ENCODE results near the gene VAV2. TPM values are rescaled to one million over a fixed set of nuclear protein-coding genes. Genes with fewer than 3 reads are reported as not detected.

VAV2 gene
- total RNA-seq, 1 donor from 2014 or later, result 6.0 TPM

DNA sequence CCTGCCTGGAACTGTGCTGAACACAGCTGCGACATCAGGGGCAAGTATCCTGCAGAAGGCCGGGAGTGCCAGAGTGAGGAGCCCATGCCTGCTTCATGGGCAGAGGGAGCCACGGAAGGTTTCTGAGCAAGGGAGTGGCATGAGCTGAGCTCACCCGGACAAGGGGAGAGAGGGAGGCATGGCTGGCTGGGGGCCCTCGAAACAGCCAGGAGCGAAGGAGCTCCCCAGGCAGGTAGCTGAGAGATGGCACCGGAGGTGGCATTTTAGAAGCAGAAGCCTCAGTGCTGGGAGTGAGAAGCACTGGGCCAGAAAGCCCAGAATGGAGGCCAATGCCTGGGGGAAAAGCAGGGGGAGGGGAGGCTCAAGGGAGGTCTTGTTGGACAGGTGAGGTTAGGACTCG lies 197.1 kb downstream of the VAV2 start:
- no peak for DNase-seq

DNA sequence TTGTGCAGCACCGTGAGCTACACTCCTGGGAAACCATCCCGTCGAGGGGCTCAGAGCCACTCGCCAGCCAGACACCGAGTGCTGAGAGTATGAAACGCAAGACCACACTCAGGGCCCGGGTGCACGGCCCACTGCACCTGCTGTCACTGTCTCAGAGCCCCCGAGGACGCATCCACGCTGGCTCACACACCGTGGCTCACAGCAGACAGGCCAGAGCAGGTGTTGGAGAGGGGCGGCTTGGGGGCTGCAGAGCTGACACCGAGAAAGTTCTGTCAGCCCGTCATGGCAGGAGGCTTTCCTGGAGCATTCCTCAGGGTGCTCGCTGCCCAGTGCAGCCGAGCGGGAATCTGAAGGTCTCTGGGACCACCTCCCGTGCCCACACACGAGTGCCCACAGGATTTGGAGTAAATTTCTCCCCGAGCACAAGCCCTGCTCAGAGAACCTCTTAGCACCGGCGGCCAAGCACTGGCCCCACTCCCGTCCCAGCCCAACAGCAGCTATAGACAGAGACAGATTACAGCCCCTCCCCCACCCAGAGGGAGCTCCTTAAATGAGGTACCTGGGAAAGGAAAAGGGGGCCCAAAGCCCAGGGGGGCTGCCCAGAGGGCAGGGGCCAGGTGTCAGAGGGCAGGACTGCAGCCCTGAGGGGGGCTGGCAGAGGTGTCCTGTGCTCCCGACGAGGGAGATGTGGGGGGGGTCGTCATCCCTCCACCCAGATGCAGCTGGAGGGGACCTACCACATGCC lies 197.9 kb downstream of the VAV2 start:
- DNase-seq, result no peak

DNA sequence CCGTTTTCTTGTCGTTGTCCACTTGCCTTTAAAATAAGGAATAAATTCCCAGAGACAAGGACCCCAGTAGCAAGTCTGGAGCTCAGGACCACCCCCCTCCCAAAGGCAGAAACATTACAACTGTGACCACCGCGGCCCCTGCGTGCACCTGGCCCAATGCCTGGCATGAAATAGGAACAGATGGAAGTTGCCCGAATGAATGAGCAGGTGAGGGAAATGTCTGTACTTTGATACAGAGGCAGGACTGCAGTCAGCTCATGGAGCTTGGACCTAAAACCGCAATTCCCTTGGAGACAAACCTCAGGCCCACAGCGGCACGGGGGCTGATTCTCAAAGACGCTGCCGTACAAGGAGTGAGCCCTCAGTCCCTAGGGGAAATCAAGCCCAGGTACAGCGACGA lies 198.7 kb downstream of the VAV2 start:
- DNase-seq, result no peak

DNA sequence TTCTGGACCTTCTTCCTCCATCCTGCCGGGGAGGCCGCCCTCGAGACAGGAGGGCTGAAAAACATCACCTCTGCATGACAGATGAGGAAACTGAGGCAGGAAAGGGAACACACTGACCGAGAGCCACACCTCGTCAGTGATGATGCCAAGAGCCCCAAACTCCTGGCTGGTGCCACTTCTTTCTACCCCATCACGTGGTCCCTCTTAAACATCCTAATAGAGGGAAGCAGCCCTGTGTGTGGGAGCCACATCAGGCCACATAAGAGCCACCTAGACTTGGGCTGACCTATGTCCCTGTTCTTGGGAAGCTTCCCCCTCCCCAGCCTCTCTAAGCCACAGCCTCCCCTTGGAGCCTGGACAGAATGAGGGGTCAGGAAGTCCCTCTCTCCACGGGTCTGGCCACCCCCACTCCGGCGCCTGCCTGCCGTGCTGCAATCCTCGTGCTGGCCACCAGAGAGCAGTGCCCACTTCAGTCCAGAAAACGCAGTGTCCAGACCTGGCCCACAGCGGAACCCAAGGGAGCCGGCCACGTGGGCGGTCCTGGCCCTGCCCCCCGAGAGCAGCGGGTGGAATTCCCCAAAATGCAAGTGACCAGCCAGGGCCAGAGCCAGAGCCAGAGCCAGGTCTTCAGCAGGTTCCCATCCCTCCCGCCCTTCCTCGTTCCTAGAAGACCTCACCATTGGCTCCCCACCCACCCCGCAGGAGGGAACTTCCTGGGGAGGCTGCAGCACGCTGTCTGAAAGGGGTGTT lies 199.2 kb downstream of the VAV2 start:
- no peak for DNase-seq

DNA sequence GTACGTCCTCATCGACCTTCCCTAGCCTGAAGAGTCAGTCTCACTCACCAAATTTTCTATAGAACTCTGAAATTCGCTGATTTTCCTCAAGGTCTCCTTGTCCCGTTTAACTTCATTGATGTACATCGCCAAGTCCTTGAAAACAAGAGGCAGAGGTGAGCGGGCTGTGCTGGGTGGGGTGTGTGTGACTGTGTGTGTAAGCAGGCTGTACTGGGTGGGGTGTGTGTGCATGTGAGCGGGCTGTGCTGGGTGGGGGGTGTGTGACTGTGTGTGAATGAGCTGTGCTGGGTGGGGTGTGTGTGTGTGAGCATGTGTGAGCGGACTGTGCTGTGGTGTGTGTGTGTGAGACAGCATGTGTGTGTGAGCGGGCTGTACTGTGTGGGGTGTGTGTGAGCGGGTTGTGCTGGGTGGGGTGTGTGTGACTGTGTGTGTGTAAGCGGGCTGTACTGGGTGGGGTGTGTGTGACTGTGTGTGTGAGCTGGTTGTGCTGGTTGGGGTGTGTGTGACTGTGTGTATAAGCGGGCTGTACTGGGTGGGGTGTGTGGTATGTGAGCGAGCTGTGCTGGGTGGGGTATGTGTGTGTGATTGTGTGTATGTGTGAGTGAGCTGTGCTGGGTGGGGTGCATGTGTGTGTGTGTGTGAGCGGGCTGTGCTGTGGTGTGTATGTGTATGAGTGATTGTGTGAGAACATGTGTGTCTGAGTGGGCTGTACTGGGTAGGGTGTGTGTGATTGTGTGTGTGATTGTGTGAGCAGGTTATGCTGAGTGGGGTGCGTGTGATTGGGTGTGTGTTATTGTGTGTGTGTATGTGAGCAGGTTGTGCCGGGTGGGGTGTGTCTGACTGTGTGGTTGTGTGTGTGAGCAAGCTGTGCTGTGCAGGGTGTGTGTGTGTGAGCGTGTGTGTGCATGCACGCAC lies 200.1 kb downstream of the VAV2 start:
- no peak for DNase-seq

DNA sequence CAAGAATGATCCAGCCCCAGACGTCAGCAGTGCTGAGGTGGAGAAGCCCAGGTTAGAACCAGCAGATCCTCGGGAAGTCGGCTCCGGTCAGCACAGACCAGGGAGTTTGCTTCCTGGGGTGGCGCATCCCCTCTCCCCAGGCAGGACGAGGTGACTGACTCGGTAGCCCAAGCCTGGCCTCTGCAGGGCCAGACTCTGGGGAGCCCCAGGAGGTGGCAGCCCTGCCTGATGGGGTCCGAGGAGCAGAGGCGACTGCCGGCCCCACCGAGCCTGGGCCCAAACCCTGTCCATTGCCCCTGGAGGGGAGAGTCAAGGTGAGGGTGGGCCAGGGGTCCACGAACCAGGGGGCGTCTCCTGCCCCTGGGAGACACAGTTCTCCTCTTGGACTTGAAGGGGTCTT lies 201.1 kb downstream of the VAV2 start:
- DNase-seq, result no peak

DNA sequence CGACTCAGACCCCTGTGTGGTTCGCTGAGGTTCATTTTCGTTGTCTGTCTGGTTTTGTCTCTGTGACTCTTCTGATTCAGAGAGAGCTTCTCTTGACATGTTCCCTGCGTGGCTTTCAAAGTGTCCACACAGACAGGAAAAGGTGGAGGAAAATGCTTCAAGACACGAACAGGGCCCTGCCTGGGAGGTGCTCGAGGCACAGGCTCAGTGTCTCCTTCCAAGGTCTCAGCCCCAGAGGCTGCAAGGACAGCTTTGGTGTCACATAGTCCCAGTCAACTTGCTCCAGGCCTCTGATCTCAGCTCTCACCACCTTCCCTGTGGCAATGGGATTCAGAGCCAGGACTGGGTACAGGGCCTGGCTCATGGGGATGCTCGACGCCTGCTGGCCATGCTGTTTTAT lies 202.3 kb downstream of the VAV2 start:
- DNase-seq, result no peak

DNA sequence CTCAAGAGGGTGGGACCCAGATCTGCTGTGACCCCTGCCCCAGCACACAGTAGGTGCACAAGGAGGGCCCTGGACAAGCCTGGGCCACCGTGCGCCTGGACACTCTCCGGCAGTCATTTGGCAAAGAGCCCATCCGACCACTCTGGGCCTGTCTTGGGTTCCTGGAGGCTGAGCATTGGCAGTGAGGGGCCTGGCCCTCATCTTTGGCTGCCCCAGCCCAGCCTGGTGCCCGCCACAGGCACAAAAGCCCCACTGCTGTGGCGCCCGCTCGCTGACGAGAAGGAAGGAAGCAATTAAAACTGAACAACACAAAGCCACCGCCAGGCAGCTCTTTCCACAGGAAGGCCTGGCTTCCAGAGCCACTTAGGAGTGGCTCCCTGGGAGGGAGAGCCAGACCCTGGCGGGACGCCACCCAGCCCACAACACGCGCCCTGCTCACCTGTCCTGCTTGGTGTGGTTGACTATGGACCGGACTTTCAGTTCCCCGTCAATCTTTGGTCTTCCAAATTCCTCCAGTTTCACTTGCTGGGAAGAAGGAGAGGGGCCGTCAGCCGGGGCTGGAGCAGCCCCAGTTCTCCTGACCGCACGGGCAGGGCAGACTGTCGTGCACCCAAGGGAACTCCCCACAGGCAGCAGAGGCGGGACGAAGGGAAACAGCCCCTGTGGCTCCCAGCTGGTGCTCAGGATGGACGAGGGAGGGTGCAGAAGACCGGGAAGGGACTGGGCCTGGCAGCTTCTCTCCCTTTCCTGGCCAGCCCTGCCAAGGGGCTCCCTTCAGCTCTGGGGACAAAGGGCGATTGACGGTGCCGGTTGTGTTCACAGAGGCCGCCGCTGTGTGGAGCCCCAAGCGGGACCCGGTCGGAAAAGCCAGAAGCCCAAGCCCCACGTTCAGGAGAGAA lies 203.1 kb downstream of the VAV2 start:
- DNase-seq, result no peak

DNA sequence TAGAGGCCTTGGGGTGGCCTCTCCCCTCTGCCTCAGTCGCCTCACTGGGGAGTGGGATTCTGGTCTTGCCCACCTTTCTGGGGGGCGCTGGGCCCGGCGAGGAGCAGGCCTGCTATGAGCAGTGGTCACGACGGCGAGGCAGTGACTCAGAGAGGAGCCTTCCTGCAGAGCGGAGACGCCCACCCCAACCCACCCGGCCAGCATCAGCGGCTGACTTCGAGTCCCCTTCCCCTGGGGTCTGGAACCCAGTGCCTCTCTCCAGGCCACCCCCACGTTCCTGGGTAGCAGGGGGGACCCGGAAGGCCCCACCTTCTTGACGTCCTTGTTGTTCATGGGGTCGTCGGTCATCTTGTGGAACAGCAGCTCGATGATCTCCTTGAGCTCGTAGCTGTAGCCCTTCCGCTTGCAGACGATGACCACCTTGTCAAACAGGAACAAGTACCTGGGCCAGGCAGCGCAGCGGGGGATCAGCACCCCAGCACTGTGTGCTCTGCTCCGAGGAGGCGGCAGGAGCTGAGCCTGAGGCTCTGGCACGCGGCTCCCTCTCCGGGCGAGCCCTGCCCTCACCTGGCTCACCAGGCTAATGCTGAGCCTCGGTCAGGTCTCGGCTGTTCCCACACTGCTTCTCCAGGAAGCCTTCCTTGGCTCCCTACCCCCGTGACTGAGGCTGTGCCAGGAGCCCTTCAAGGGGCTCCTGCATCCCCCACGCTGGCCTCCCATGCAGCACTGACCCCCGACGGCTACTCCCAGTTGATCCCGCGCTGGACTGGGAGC lies 203.9 kb downstream of the VAV2 start:
- no peak for DNase-seq

DNA sequence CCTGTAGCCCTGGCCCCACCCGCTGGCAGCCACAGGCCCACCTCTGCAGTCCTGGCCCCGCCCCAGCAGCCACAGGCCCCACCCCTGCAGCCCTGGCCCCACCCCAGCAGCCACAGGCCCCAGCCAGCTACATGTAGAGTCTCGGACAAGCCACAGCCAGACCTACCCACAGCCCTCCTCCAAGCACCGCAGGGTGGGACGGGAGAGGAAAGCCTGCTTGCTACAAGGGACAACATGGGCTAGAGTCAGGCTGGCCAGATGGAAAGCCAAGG lies 204.4 kb downstream of the VAV2 start:
- no peak for DNase-seq

DNA sequence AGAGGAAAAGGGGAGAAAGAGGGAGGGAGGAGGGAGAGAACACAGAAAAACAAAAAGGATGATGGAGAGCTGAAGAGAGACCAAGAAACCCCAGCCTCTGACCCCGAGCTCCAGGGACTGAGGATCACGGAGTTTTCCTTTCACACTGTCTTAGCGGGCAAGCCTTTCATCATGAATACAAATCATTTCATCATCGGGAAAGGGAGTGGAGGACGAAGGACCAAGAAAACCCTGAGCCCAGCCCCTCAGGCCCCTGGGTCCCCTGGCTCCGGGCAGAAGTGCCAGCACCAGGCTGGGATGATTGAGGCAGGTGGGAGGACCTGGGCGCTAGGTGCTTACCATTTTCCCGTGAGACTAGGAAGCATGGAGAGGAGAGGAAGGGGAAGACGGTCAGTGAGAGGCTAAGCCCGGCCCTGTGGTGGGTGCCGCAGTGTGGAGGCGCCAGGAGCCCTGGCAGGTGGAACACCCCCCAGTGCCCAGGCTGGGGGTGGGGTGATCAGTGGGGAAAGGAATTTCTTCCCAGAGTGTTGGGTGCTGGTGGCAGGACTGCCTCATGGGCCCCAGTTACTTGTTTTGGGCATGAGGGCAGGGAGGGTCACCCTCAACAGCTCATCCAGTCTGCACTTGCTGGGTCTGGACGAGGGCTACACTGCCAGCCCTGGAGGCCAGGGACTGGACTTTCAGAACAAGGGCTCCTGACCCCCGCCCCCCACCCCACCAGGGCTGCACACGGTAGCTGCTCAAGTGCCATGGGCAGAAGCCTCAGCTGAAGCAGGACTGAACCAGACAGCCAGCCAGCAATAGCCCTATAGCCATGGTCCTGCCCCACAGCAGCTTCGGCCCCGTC lies 205.0 kb downstream of the VAV2 start:
- DNase-seq, result no peak

DNA sequence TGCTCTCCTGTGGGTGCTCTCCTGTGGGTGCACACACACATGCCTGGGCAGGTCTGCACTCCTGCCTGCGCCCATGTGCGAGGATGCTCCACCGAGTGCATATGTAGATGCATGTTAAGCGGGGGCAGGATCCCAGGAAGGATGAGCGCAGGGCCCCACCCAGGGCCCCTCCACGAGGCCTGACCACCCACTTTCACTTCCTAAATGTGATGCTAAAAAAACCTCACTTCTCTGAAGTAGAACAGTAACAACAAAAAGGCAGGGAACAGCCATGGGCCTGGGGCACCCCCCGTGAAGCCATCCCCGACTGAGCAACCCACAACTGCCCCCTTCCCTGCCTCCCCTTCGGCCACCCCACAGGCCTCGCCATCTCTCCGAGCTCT lies 205.8 kb downstream of the VAV2 start:
- no peak for DNase-seq

DNA sequence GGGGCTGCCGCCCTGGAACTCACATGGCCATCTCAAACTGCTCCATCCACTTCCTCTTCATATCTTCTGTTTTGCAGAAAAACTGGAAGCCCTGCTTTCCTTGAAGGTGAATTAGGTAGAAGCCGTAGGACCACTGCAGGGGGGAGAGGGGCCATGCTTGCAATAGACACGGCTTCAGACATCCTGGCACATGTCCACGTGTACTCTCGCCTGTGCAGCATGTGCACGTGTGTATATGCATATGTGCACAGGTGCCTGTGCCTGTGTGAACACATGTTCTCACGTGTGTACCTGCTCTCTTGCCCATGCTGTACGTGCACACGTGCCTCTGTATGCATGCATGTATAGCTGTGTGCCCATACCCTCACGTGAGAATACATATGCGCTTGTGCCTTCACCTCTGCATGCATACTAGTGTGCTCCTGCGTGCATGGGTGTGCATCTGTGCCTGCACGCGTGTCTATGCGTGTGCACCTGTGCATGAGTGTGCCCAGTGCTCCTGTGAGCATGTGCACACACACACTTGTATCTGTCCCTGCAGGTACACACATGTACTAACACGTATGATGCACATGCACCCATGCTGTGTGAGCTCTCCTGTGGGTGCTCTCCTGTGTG lies 206.3 kb downstream of the VAV2 start:
- no peak for DNase-seq

DNA sequence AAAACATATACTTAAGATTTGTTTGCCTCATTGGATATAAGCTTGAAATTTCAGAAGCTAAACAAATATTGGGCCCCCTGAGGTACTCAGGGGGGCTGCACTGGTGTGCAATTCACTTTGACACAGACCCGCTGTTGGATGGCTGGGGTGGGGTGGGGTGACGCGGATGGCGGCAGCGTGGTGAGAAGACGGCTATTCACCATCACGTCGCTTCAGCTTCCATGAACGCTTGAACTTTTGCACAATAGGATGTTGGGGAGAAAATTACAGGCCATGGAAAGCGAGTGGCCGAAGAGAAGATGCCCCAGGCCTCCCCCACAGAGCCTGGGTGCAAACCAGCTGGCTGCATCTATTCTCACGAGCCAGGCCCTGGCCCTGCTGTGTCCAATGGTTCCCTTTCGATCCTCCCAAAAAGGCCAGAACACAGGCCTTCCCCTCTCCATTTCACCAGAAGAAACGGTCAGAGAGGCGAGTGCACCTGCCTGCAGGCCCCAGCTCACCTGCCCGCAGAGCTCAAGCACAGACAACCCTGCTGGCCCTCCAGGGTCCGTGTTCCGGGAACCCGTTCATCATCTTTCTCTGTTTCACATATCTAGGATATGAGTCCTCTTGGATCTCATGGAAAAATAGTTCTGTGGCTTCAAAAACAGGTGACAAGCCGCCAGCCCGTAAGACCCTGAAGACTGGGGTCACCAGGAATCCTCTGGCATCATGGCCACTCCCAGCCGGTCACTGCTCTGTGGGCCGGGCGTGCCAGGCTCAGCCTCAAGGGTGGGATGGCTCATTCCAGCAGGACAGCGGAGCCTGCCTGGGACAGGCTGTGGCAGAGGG lies 207.2 kb downstream of the VAV2 start:
- no peak for DNase-seq

DNA sequence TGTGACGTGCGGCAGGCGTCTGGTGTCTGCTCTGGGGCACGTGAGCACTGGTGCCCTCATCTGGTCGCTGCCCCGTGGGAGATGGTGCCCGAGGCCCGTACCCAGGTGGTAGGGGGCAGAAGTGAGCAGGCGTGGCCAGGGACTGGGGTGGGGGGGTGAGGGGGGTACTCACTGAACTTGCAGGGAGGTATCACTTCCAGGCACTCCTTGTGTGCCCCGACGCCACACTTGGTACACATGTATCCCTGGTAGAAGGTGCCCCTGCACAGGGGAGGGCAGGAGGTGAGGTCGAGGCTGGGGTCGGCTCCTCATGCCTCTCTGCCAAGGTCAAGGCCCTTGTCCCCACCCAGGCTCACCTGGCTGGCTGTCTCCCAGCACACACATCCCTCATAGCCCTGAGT lies 208.8 kb downstream of the VAV2 start:
- DNase-seq, result no peak

DNA sequence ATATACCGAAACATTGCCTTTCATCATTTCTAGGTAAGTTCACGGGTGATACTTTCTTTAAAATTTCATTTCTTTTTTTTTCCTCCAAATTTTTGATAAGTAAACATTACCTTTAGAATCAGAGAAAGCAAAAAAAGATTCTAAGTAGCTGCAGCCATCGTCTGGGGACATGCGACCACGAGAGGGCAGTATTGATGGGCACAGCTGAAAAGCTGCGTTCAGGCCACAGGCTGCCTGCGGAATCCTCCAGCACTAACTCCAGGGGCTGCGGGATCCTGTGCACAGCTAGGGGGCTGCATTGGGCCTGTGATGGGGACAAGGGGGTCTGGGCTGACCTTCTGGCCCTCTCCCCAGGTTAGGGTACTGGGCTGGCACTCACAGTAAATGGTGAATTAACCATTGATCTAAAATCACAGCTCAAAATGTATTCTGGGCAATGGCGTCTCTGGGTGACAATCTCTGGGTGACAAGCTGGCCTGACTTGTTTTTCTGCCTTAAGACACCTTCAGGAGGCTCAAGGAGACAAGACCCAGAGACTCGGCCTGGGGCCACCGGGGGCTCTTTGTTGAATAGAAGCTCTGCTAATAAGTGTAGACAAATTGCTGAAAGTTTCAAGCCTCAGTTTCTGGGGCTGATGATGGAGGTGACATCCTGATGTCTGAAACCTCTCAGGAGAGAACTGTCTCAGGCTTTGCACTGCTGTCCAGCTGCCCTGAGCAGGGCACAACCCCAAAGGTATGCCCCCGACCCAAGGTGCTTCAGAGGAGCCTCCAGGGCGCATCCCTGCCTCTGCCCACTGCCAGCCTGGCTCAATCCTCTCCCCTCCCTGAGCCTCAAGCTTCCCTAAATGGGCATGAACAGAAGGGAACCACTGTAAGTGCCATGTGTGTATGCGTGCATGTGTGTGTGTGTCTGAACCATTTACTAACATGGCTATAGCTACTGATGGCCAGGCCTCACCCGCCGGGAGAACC lies 209.7 kb downstream of the VAV2 start:
- DNase-seq, result peak; percentile 44

DNA sequence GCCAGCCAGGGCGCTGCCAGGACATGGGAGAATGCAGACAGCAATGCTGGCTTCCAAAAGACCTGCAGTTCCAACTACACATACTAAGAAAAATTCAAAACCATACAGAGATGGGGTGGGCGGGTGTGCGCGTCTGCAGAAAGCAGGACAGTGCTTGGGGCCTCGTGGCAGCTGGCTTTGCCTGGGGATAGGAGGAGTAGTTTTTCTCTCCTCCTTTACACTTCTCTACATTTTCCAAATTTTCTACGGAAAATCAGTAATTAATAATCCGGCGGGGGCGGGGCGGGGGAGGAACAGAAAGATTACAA lies 210.3 kb downstream of the VAV2 start:
- no peak for DNase-seq

Measured in skin of body (tissue), 2 donors.